Neutrophil (primary cell): Measurements from ENCODE around the gene ANXA5.

Experiments used
- H3K27ac ChIP-seq: fragments of 200-600 bp; sonication (generic); 2 replicates; pipeline ENCODE4 v1.5.1; 2016; ENCODE audit warnings: mild to moderate bottlenecking, moderate library complexity
- H3K27me3 ChIP-seq: fragments of 200-600 bp; sonication (generic); 2 replicates; pipeline ENCODE4 v1.6.0; 2016; ENCODE audit warnings: mild to moderate bottlenecking
- H3K36me3 ChIP-seq: fragments of 200-600 bp; sonication (generic); 2 replicates; pipeline ENCODE4 v1.5.1; 2017
- H3K4me1 ChIP-seq, 2 experiments: fragments of 200-600 bp in 1 of 2; sonication (generic) in 1 of 2; 1 replicate in 1 of 2; 2 replicates in 1 of 2; pipeline versions ENCODE4 v1.5.1 to v1.6.1; 2013 to 2016; ENCODE audit warnings: low read depth in 1 of 2, low read length in 1 of 2, mild to moderate bottlenecking in 1 of 2, moderate library complexity in 1 of 2; ENCODE audit not compliant: control insufficient read depth in 1 of 2, insufficient read depth in 1 of 2
- H3K4me3 ChIP-seq, 2 experiments: fragments of 200-600 bp in 1 of 2; sonication (generic) in 1 of 2; 1 replicate in 1 of 2; 2 replicates in 1 of 2; pipeline ENCODE4 v1.5.1; 2013 to 2016; ENCODE audit warnings: low read depth in 1 of 2, low read length in 1 of 2, mild to moderate bottlenecking in 1 of 2, moderate library complexity in 1 of 2
- H3K9me3 ChIP-seq: fragments of 200-600 bp; sonication (generic); 2 replicates; pipeline ENCODE4 v1.5.1; 2016
- CTCF ChIP-seq: fragments of 200-600 bp; sonication (generic); IDR thresholded peaks from 2 replicates; pipeline ENCODE4 v1.5.1; 2016; ENCODE audit warnings: antibody characterized with exemption

The ANXA5 gene

GRCh38 chr4:121701263-121701662 is 4.5 kb upstream of the ANXA5 start:
- TF ChIP-seq CTCF, result no peak

GRCh38 chr4:121698236-121698671 is 1.5 kb upstream of the ANXA5 start:
- no peak for TF ChIP-seq CTCF
- peaks cover 49% of the 10 kb centered on the region for H3K27me3 ChIP-seq
- peaks cover 8 to 16% of the 10 kb centered on the region in 2 experiments for H3K4me1 ChIP-seq
- H3K27ac ChIP-seq, result no peak overlapping the region
- H3K4me3 ChIP-seq, result no peak overlapping the region
- H3K9me3 ChIP-seq, result no peaks in the 10 kb centered on the region
- no peaks in the 10 kb centered on the region for H3K36me3 ChIP-seq

More at GRCh38 chr4:121701263-121701662, 4.5 kb upstream of the ANXA5 start:
- H3K36me3 ChIP-seq, result no peaks in the 10 kb centered on the region
- H3K4me1 ChIP-seq, result peaks cover 5 to 8% of the 10 kb centered on the region in 2 experiments
- H3K4me3 ChIP-seq, result no peak overlapping the region
- no peaks in the 10 kb centered on the region for H3K9me3 ChIP-seq
- peaks cover 64% of the 10 kb centered on the region for H3K27me3 ChIP-seq
- no peak overlapping the region for H3K27ac ChIP-seq

GRCh38 chr4:121697564-121697963 is 784 bp upstream of the ANXA5 start:
- peaks cover 48% of the 10 kb centered on the region for H3K27me3 ChIP-seq
- H3K4me3 ChIP-seq, result peak overlapping the region; percentile 86 to 90
- TF ChIP-seq CTCF, result no peak
- peak overlapping the region; percentile 84 for H3K27ac ChIP-seq
- H3K4me1 ChIP-seq, result peaks cover 8 to 16% of the 10 kb centered on the region in 2 experiments
- H3K36me3 ChIP-seq, result no peaks in the 10 kb centered on the region
- H3K9me3 ChIP-seq, result no peaks in the 10 kb centered on the region

- TF ChIP-seq CTCF, result no peak
- Histone ChIP-seq H3K36me3 (no peaks in the 10 kb centered on the region), H3K27ac (peak overlapping the region; percentile 84), H3K4me3 (peak overlapping the region; percentile 86 to 90), H3K27me3 (peaks cover 40% of the 10 kb centered on the region), H3K4me1 (peaks cover 8 to 16% of the 10 kb centered on the region in 2 experiments), H3K9me3 (no peaks in the 10 kb centered on the region)
Measured at GRCh38 chr4:121696170-121696580, 605 bp downstream of the ANXA5 start.

GRCh38 chr4:121693886-121694285 is 2.9 kb downstream of the ANXA5 start:
- H3K9me3 ChIP-seq, result no peaks in the 10 kb centered on the region
- no peak overlapping the region for H3K4me3 ChIP-seq
- TF ChIP-seq CTCF, result no peak
- H3K27me3 ChIP-seq, result peaks cover 17% of the 10 kb centered on the region
- H3K36me3 ChIP-seq, result no peaks in the 10 kb centered on the region
- peaks cover 8 to 16% of the 10 kb centered on the region in 2 experiments for H3K4me1 ChIP-seq
- no peak overlapping the region for H3K27ac ChIP-seq

GRCh38 chr4:121693450-121693849 is 3.3 kb downstream of the ANXA5 start:
- H3K36me3 ChIP-seq, result no peaks in the 10 kb centered on the region
- H3K27ac ChIP-seq, result no peak overlapping the region
- peaks cover 12% of the 10 kb centered on the region for H3K27me3 ChIP-seq
- peaks cover 8 to 16% of the 10 kb centered on the region in 2 experiments for H3K4me1 ChIP-seq
- no peak for TF ChIP-seq CTCF
- H3K4me3 ChIP-seq, result no peak overlapping the region
- no peaks in the 10 kb centered on the region for H3K9me3 ChIP-seq
